HepG2 (cell line): ENCODE measurements around the gene AJM1. TPM values are rescaled to one million over a fixed set of nuclear protein-coding genes. Genes with fewer than 3 reads are reported as not detected.

Experiments
- FOXC1 ChIP-seq: sonication (generic); formaldehyde crosslinking; IDR thresholded peaks from 2 replicates; pipeline ENCODE4 v1.8.0; 2022; ENCODE audit warnings: mild to moderate bottlenecking, missing genetic modification reagents, borderline replicate concordance
- KDM5A ChIP-seq: fragments of 200-600 bp; sonication (generic); IDR thresholded peaks from 2 replicates; pipeline ENCODE4 v1.7.0; 2018; ENCODE audit warnings: antibody characterized with exemption, mild to moderate bottlenecking, low read length, borderline replicate concordance
- LCORL ChIP-seq, 2 experiments: fragments of 450-650 bp in 1 of 2; sonication (generic) in 1 of 2; formaldehyde crosslinking in 1 of 2; IDR thresholded peaks; 2 replicates each; pipeline versions ENCODE4 v1.5.0 to v1.6.1; 2017 to 2020; ENCODE audit warnings: antibody characterized with exemption in 1 of 2, missing genetic modification reagents in 1 of 2
- RBFOX2 ChIP-seq: fragments of 200-400 bp; formaldehyde crosslinking; IDR thresholded peaks from 2 replicates; pipeline ENCODE4 v1.6.1; 2017; ENCODE audit warnings: low read depth, mild to moderate bottlenecking, low read length
- SAP130 ChIP-seq: IDR thresholded peaks from 2 replicates; pipeline ENCODE4 v1.6.1; 2016; ENCODE audit warnings: low read depth
- SOX13 ChIP-seq, 3 experiments: fragments of 450-650 bp in 1 of 3; sonication (generic) in 1 of 3; formaldehyde crosslinking in 1 of 3; IDR thresholded peaks in 2 of 3; conservative IDR thresholded peaks in 1 of 3; 2 replicates each; pipeline versions ENCODE4 v1.5.0 to v1.6.1; 2016 to 2020; ENCODE audit warnings: antibody characterized with exemption in 1 of 3, mild to moderate bottlenecking in 1 of 3, missing compliant biosample characterization in 1 of 3, missing genetic modification reagents in 1 of 3, moderate library complexity in 1 of 3
- TRIM24 ChIP-seq: sonication (generic); formaldehyde crosslinking; IDR thresholded peaks from 2 replicates; pipeline ENCODE4 v1.8.0; 2022; ENCODE audit warnings: mild to moderate bottlenecking, missing genetic modification reagents
- ZBTB2 ChIP-seq: sonication (generic); formaldehyde crosslinking; IDR thresholded peaks from 2 replicates; pipeline ENCODE4 v1.8.0; 2022; ENCODE audit warnings: low read depth, missing genetic modification reagents
- ZBTB46 ChIP-seq: sonication (generic); formaldehyde crosslinking; IDR thresholded peaks from 2 replicates; pipeline ENCODE4 v1.4.0; 2020; ENCODE audit warnings: mild to moderate bottlenecking, missing genetic modification reagents, borderline replicate concordance
- ZNF296 ChIP-seq: sonication (generic); formaldehyde crosslinking; conservative IDR thresholded peaks from 2 replicates; pipeline ENCODE4 v1.5.0; 2020; ENCODE audit warnings: mild to moderate bottlenecking, missing genetic modification reagents
- ZNF552 ChIP-seq: sonication (generic); formaldehyde crosslinking; IDR thresholded peaks from 2 replicates; pipeline ENCODE4 v1.9.0; 2022; ENCODE audit warnings: missing genetic modification reagents, mild to moderate bottlenecking, borderline replicate concordance
- ZNF558 ChIP-seq: sonication (generic); formaldehyde crosslinking; IDR thresholded peaks from 2 replicates; pipeline ENCODE4 v1.9.0; 2022; ENCODE audit warnings: mild to moderate bottlenecking, missing genetic modification reagents, borderline replicate concordance
- ZNF562 ChIP-seq: sonication (generic); formaldehyde crosslinking; IDR thresholded peaks from 2 replicates; pipeline ENCODE4 v1.8.0; 2022; ENCODE audit warnings: missing genetic modification reagents, borderline replicate concordance
- polyA plus RNA-seq, 8 experiments: library from polyadenylated mRNA; depleted of rRNA in 3 of 8; stranded (reverse) in 7 of 8; unstranded in 1 of 8; fragments of >200 nt; fragmentation: Illumina TruSeq in 4 of 8; extraction: Trizol in 4 of 8; gene quantifications; 2 replicates each; pipeline versions ENCODE4 v1.2.1 to v1.2.3, GENCODE V29; 2011 to 2016; ENCODE audit warnings: low read depth in 4 of 8, missing spikeins in 1 of 8, mixed read lengths in 1 of 8; ENCODE audit not compliant: insufficient read depth in 1 of 8
- total RNA-seq, 5 experiments: library from RNA; depleted of rRNA; stranded (reverse); fragments of >200 nt; fragmentation: Illumina TruSeq; extraction: Trizol; gene quantifications; 2 replicates each; pipeline ENCODE4 v1.2.3, GENCODE V29; 2016; ENCODE audit warnings: low read depth in 1 of 5
- TF ChIP-seq, protein P1 (sequence below): sonication (generic); formaldehyde crosslinking; IDR thresholded peaks from 2 replicates; pipeline ENCODE4 v1.4.0; 2020; ENCODE audit warnings: missing genetic modification reagents, borderline replicate concordance

Gene AJM1
- total and polyA plus RNA-seq, 2 of the 13 experiments (the other 11 are each of a cell fraction or from before 2014, with no cell fraction given), result 1.1 to 1.2 TPM

DNA sequence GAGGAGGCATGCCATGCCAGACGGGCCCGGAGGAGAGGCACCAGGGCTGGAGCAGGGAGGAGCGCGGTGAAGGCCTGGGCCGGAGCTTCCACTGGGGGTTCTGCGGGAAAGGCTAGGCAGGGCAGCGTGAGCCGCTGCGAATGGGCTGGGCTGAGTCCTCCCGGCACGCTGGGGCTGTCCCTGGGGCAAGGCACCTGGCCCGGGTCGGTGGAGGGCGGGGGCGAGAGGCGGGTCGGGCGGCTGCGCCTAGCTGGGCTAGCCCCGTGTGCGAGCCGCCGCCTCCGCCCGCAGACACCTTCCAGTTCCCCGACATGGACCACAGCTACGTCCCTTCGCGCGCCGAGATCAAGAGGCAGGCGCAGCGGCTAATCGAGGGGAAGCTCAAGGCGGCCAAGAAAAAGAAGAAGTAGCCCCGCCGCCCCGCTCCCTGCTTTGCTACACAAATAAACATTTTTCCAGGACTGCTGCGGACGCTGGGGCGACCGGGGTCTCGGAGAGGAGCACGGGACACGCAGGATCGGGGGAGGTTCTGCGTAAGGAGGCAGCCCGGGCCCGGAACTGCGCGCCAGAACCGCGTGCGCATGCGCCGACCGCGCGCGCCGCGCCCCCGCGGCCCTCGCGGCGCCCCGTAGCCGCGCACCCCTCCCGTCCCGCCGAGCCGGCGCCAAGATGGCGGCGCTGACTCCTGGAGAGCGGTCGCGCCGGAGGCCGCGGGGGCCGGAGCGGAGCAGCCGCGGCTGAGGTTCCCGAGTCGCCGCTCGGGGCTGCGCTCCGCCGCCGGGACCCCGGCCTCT, 34.8 kb upstream of the AJM1 start, which contains the start of gene RABL6 (continued):
- TF ChIP-seq, protein P1, sequence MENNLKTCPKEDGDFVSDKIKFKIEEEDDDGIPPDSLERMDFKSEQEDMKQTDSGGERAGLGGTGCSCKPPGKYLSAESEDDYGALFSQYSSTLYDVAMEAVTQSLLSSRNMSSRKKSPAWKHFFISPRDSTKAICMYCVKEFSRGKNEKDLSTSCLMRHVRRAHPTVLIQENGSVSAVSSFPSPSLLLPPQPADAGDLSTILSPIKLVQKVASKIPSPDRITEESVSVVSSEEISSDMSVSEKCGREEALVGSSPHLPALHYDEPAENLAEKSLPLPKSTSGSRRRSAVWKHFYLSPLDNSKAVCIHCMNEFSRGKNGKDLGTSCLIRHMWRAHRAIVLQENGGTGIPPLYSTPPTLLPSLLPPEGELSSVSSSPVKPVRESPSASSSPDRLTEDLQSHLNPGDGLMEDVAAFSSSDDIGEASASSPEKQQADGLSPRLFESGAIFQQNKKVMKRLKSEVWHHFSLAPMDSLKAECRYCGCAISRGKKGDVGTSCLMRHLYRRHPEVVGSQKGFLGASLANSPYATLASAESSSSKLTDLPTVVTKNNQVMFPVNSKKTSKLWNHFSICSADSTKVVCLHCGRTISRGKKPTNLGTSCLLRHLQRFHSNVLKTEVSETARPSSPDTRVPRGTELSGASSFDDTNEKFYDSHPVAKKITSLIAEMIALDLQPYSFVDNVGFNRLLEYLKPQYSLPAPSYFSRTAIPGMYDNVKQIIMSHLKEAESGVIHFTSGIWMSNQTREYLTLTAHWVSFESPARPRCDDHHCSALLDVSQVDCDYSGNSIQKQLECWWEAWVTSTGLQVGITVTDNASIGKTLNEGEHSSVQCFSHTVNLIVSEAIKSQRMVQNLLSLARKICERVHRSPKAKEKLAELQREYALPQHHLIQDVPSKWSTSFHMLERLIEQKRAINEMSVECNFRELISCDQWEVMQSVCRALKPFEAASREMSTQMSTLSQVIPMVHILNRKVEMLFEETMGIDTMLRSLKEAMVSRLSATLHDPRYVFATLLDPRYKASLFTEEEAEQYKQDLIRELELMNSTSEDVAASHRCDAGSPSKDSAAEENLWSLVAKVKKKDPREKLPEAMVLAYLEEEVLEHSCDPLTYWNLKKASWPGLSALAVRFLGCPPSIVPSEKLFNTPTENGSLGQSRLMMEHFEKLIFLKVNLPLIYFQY (CRISPR knock-in tag), result peak; percentile 49; the same call in 1 of the 2 replicates
- TF ChIP-seq TRIM24 (CRISPR knock-in tag) (no peak), ZBTB46 (CRISPR knock-in tag) (no peak), ZNF552 (CRISPR knock-in tag) (0 out of 2 replicates have a peak, but pooled peaks have one; percentile 23), FOXC1 (CRISPR knock-in tag) (peak; percentile 65; the same call in 1 of the 2 replicates), SAP130 (CRISPR knock-in tag) (0 out of 2 replicates have a peak, but pooled peaks have one; percentile 44), LCORL (IDR thresholded peaks at IDR 0.05) (no peak), LCORL (CRISPR knock-in tag; IDR thresholded peaks at IDR 0.05) (no peak), ZBTB2 (CRISPR knock-in tag) (peak; percentile 77), ZNF296 (CRISPR knock-in tag) (no peak; the same call in 1 of the 2 replicates), SOX13 (IDR thresholded peaks at IDR 0.05) (no peak), SOX13 (CRISPR knock-in tag; conservative IDR thresholded peaks at IDR 0.05 in 1 of 2, IDR thresholded peaks at IDR 0.05 in 1 of 2) (0 out of 4 replicates have a peak, but pooled peaks of 1 of the 2 experiments have one; percentile 3), KDM5A (peak; percentile 63; the same call in 1 of the 2 replicates), RBFOX2 (peak; percentile 21; the same call in 1 of the 2 replicates), ZNF558 (CRISPR knock-in tag) (peak; percentile 61; the same call in 1 of the 2 replicates), ZNF562 (no peak)
- TF ChIP-seq, all 625 proteins: peak for 131
